HL-60/S4 treated with phorbol 12-myristate 13-acetate at 8.2 ng/mL for 4 days and 3 days (cell line): ENCODE measurements around the gene APBB3.
"Not testable (repeated sequence)": the region's sequence is repeated elsewhere in the genome, so short reads cannot be mapped to it uniquely, and the experiment has no call there.

Source experiments
- in situ Hi-C: fragments of 300-500 bp; cut with MboI; formaldehyde crosslinking; loops from 2 replicates; pipeline ENCODE4 v1.15.0; 2022; ENCODE audit warnings: low sequenced_read_pairs

APBB3 gene, protein sequence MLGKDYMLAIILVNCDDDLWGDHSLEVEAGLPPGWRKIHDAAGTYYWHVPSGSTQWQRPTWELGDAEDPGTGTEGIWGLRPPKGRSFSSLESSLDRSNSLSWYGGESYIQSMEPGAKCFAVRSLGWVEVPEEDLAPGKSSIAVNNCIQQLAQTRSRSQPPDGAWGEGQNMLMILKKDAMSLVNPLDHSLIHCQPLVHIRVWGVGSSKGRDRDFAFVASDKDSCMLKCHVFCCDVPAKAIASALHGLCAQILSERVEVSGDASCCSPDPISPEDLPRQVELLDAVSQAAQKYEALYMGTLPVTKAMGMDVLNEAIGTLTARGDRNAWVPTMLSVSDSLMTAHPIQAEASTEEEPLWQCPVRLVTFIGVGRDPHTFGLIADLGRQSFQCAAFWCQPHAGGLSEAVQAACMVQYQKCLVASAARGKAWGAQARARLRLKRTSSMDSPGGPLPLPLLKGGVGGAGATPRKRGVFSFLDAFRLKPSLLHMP

DNA sequence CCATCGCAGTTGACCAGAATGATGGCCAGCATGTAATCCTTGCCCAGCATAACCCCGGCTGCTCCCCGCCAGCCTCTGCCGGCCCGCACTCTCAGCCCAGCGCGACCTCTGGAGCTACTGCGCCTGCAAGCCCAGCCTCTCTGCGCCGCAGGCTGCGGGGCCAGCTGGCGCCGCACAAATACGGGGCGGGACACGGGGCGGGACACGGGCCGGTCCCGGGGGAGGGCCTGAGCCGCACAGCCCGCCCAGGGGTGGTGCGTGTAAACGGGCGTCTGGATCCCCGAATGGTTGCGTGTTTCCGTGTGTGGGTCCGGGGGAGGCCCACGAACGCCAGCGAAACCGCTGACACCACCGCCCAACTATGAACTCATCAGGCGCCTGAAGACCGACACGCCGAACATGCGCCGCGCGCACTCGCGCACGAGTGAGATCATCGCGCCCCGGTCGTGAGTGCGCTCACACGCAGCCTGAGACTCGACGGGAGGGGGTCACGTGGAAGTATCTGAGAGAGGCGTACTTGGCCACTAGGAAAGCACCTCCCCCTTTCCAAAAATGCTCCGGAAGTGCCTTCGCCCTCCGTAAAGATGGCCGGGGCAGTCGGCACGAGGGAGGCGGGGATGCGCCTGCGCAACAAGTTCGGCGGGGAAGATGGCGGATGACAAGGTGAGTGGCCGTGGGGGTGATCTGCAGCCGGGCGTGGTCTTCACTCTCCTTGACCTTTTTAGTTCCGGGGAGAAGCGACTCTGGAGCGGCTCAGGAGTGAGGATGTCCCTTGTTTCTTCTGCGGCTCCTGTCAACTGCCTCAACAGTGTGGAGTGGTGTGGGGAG lies at the start of gene APBB3, which contains the start of gene SLC35A4:
APBB3 (minus strand) TSS at position 403 of the 828 bp plus-strand sequence; CDS start at position 50, 353 bp downstream.
SLC35A4 (plus strand) TSS at position 633 of the 828 bp plus-strand sequence. CDS start 2,342 bp downstream, outside the sequence.
- in situ Hi-C loops: loop anchor here (5.0 kb wide), 1 partner anchor 68 kb away; the partner anchor contains the start of gene CD14

DNA sequence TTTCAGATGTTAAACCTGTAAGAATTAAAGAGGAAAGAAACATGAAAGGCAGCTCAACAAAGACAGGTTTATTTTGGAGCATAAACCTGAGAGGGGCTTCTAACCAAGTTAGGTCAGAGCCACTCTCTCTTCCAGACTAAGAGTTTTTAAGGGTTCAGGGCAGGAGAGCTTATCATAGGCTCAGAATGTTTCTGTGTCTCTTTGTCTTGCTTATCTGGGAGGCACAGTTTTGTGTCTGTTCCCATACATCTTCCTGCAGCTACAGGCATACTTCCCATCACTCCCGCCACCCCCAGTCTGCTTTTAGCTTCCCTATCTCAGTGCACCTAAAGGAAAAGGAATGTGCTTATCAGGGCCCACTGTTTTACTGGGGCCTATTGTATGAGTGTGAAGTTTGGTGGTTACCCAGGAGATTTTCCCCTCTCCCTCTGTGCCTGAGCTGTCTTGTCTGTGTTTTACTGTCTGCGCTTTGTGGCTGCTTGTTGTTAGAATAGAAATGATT lies 46.7 kb upstream of the APBB3 start:
- in situ Hi-C loops: no loop called here

DNA sequence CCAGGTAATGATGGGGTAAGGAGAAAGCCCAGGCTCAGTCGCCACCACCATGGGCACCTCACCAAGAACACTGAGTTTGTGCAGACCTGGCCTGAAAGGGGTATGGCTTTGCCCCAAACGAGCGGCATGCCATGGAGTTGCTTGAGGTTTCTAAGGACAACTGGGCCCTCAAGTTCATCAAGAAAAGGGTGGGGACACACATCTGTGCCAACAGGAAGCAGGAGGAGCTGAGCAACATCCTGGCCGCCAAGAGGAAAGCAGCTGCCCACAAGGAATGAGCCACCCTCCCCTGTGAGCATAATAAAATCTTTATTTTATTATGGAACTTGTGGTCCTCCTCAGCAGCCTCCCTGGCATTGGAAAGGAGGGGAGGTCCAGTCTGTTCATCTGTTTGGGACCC lies 44.7 kb upstream of the APBB3 start:
- in situ Hi-C loops: no loop called here

DNA sequence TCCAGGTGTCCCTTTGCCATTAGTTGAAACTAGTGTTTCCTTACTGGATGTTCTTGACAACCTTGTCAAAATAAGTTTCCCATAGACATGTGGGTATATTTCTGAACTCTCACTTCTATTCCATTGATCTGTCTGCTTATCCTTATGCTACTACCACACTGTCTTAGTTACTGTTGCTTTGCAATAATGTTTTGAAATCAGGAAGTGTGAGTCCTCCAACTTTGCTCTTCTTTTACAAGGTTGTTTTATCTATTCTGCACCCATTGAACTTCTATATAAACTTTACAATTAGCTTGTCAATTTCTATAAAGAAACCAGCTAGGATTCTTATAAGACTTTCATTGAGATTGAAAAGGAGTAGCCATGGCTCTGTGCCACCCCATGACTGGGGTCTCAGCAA lies 44.3 kb upstream of the APBB3 start:
- in situ Hi-C loops: no loop called here

DNA sequence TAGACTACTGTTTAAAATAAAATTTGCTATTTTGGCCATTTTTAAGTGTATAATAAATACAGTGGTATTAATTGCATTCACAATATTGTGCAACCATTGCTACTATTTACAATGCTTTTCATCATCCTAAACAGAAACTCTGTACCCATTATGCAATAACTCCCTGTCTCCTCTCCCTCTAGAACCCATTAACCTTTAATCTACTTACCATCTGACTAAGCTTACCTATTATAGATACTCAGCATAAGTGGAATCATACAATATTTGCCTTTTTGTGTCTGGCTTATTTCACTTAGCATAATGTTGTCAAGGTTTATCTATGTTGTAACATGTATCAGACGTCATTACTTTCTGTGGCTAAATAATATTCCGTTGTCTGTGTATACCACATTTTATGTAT lies 42.6 kb upstream of the APBB3 start:
- in situ Hi-C loops: no loop called here

DNA sequence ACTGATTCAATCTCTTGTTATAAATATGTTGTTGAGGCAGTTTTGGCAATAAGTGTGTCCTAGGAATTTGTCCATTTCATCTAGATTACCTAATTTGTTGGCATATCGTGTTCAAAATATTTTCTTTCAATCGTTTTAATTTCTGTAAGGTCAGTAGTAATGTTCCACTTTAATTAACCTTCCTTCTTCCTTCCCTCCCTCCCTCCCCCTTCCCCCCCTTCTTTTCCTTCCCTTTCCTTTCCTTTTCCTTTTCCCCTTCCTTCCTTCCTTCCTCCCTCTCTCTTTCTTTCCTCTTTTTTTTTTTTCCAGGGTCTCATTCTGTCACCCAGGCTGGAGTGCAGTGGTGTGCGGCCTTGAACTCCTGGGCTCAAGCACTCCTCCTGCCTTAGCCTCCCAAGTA lies 41.5 kb upstream of the APBB3 start:
- in situ Hi-C loops: no loop called here

DNA sequence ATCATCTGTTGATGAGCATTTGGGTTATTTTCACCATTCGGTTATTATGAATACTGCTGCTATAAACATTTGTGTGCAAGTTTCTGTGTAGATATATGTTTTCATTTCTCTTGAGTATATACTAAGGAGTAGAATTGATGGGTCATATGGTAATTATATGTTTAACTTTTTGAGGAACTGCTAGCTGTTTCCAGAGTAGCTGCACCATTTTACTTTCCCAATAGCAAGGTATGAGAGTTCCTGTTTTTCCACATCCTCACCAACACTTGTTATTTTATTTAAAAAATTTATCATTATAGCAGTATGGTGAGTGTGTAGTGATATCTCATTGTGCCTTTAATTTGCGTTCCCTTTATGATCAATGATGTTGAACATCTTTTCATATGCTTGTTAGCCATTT lies 39.3 kb upstream of the APBB3 start:
- in situ Hi-C loops: no loop called here

DNA sequence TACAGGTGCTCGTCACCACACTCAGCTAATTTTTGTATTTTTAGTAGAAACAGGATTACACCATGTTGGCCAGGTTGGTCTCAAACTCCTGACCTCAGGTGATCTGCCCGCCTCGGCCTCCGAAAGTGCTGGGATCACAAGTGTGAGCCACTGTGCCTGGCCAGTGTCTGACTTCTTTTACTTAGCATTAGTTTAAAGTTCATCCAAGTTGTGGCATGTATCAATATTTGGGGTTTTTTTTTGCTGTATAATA lies 39.0 kb upstream of the APBB3 start:
- in situ Hi-C loops: not testable (repeated sequence)

DNA sequence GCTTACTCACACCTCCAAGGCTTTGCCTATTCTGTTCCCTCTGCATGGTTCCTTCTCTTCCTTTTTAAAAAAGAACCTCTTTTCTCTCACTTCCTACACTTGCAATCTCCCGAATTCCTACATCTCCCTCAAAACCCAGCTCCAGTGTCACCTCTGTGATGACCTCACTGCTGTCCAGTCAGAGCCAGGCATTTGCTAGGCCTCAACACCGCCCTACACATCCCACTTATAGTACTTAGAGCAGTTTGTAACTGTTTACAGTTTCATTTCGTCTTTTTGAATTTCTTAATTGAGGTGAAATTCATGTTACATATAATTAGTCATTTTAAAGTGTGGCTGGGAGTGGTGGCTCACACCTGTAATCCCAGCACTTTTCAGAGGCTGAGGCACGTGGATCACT lies 37.7 kb upstream of the APBB3 start:
- in situ Hi-C loops: no loop called here

DNA sequence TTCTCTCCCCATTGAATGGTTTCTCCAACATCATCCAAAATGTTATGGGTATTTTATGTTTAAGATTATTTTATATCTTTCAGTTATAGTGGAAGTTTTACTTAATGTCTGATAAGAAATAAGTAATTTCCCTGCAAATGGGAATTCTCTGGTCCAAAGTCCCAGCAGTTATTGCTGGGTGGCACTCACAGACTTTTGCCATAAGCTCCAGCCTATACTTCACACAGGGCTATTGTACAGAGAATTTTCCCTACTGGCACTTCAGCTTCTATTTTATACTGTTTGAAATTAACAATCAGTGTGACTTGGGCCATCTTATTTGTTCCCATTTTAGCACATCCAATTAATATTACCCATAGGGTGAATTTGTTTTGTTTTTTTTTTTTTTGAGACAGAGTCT lies 35.7 kb upstream of the APBB3 start:
- in situ Hi-C loops: no loop called here

DNA sequence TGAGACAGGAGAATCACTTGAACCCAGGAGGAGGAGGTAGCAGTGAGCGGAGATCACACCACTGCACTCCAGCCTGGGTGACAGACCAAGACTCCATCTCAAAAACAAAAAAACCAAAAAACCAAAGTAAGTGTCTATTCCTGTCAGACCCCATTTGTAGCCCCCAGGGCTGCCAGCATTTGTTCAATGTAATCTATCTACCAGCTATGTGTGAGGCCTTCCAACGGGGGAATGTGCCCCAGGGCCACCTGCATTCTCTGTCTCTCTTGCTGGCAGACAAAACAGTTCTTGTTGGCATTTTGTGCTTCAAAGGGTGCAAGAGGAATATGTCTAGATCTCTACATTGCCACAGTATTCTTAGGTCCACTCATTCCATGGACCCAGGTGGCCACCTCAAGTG lies 34.4 kb upstream of the APBB3 start:
- in situ Hi-C loops: no loop called here

DNA sequence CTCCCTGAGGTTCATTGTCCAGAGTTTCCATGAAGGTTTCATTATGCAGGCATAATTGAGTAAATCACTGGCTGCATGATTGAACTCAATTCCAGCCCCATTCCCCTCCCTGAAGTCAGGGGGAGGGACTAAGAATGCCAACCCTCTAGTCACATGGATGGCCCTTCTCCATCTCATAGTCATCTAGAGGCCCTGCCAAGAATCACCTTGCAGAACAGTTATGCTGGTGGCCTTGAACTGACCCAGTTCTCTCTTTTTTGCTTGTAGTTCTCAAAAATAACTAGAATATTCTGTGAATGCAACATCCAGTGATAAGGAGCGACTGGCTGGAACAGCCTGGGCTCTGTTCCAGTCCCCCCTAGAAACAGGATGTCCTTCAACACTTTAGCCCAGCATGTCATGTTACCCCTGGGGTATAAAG lies 31.9 kb upstream of the APBB3 start:
- in situ Hi-C loops: no loop called here

DNA sequence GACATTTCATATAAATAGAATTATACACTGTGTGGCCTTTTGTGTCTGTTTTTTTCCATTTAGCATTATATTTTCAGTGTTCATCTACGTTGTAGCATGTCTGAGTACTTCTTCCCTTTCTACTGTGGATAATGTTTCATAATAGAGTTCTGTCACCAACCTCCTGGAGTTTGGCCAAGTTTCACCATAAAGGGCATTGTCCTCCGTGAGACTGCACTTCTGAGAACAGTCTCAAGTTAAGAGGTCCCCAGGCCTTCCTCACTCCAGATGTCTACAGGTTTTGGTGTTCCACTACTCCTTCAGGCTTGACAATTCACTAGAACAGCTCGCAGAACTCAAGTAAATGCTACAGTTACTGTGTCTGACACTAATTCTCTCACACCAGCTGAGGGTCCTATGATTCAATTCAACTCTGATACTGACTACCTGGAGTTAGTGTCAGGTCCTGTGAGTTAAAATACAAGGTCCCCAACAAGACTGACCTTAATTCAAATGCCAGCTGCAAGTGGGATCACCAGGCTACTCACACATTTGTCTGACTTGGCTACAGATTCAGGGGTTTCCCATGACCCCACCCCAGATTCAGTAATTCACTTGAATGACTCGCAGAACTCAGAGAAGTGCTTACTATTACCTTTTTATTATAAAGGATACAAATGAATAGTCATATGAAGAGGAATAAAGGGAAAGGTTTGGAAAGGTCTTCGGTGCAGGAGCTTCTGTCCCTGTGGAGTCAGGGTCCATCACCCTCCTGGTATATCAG lies 31.3 kb upstream of the APBB3 start:
- in situ Hi-C loops: no loop called here

DNA sequence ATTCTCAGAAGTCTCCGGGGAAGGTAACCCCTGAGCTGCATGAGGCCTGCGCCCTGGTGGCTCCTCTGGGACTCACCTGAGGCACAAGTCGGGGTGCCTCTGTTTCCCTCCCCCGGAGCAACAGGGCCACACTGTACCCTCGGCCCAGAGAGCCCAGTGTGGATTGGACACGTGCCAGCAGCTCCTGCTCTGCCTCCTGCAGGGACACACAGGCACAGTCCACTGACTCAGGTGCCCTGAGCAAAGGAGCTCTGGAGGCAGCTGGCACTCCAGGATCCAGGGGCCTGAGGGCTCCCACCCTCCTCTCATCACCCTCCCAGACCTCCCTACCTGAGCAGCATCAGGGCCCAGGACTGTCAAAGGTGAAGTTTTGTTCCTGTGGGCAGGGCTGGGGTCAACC lies 29.8 kb upstream of the APBB3 start:
- in situ Hi-C loops: no loop called here

DNA sequence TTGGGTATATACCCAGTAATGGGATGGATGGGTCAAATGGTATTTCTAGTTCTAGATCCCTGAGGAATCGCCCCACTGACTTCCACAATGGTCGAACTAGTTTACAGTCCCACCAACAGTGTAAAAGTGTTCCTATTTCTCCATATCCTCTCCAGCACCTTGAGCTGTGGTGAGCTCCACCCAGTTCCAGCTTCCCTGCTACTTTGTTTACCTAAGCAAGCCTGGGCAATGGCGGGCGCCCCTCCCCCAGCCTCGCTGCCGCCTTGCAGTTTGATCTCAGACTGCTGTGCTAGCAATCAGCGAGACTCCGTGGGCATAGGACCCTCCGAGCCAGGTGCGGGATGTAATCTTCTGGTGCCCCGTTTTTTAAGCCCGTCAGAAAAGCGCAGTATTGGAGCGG lies 28.7 kb upstream of the APBB3 start:
- in situ Hi-C loops: not testable (repeated sequence)

DNA sequence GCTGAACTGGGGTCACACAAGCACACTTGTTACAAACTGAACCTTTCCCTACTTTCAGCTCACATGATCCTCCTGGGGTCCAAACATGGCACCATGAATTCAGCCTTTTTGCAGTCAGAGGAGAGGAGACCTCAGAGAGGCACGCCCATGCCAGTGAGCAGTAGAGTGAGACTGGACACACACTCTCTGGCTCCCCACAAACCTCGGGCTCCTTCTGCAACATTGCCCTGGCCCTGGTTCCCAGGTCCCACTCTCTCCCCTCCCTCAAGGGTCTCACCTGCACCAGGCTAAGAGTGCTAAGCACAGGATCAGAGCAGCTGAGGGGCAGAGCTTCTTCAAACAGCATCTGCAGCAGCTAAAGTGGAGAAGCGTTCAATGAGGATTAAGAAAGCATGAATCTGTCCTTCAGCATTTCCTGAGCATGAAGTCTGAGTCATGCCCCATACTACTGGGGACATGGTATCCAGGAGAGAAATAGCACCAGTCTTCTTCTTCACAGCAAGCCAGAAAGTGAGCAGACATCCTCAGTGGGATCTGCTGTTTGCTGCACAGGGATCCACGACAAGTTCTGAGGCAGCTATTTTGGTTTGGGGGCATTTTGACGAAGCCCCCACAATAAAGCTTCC lies 27.5 kb upstream of the APBB3 start:
- in situ Hi-C loops: no loop called here

DNA sequence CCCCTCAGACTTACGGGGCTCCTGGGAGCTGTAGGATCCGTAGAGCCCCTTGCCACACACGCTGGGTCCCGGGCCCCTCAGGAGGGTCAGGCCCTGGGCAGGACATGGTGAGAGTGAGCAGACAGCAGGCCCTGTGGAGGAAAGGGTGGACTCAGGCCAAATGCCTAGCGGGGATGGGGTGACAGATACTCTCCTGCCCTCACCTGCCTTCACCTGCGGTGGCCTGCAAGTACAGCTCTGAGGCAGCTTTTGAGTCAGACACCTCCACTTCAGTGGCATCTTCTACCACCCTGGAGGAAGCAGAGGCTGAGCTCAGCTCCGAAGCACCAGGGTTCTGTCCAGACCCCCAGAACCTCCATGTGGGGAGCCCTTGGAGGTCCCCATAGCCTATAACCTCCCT lies 26.5 kb upstream of the APBB3 start:
- in situ Hi-C loops: no loop called here

DNA sequence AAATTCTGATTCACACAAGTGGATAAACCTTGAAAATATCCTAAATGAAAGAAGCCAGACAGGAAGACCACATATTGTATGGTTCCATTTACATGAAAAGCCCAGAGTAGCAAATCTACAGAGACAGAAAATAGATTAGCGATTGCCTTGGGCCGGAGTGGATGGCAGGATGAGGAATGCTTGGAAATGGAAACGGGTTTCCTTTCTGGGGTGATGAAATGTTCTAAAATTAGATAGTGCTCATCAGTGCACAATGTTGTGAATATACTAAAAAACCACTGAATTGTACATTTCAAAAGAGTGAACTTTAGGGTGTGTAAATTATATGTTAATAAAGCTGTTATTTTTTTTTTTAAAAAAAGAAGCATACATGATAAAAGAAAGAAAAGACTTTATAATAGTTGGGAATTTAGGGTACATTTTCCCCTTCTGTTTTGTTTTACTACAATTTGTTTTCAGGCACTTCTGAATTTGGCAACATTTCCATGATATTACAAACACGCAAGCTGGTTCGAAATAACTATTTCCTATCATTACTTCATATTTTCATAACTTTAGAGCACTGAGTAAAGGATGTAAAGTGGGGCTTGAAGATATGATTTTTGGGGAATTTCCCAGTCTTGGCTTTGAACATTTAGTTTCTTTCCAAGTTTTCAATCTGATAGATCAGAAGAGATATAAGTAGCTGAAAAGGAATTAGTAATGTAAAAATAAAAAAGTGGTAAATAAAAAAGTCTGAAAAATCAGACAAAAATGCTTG lies 24.1 kb upstream of the APBB3 start:
- in situ Hi-C loops: no loop called here

DNA sequence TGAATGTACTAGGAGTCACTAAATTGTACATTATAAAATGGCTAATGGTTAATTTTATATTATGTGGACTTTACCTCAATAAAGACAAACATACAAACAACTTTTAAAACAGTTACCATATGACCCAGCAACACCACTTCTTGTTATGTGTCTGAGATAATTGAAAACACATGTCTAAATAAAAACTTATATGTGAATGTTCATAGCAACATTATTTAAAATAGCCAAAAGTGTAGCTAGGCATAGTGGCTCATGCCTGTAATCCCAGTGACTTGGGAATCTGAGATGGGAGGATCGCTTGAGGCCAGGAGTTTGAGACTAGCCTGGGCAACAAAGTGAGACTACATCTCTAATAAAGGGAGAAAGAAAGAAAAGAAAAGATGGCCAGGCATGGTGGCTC lies 23.1 kb upstream of the APBB3 start:
- in situ Hi-C loops: no loop called here

DNA sequence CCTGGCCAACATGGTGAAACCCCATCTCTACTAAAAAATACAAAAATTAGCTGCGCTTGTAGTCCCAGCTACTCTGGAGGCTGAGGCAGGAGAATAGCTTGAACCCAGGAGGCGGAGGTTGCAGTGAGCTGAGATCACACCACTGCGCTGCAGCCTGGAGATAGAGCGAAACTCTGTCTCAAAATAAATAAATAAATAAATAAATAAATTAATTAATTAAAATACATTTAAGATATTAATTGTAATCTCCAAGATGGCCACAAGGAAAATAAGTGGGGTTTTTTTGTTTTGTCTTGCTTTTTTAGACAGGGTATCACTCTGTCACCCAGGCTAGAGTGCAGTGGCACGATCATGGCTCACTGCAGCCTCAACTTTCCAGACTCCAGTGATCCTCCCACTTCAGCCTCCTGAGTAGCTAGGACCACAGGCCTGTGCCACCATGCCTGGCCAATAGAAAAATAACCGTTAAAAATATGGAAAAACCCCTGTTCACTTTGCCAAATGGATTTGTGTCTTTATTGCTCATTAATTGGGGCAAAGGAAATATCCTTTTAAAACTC lies 14.9 kb upstream of the APBB3 start:
- in situ Hi-C loops: not testable (repeated sequence)
